GM21381 (cell line): ENCODE measurements around the gene RINL.
"Not testable (repeated sequence)": the region's sequence is repeated elsewhere in the genome, so short reads cannot be mapped to it uniquely, and the experiment has no call there.

Source experiments
- ATAC-seq: cut with Tn5 transposase; IDR thresholded peaks from one replicate; pipeline ENCODE4 v1.9.1; 2021; ENCODE audit warnings: mild to moderate bottlenecking, moderate library complexity; ENCODE audit not compliant: unreplicated experiment

The RINL gene

DNA sequence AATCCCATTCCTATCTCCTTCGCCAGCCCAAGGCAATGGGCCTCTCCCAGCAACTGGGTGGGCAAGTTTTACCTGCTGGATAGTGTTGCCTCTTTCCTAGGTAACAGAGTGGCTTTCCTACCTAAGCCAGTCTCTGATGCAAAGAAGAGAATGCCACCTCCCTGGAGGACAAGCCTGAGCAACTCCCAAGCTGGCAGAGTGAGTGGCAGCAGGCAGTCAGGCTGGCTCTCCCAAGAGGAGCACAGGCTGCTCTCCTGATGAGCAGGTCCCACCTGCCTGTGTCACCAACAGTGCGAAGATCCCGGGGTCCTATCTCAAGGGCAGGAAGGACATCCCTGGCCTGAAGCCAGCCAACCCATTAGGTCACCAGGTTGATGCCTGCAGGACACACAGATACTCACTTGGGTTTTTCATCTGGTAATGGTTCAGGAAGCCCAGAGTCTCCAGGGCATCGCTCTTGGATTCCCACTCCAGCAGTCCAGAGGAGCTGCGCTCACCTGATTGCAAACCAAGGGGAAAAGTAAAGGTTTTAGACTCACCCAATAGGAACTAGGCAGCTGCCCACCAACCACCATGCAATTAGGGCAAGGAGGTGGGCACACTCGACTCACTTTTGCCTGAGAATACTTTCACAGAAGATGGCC, 41.0 kb downstream of the RINL start:
- no peak for ATAC-seq

DNA sequence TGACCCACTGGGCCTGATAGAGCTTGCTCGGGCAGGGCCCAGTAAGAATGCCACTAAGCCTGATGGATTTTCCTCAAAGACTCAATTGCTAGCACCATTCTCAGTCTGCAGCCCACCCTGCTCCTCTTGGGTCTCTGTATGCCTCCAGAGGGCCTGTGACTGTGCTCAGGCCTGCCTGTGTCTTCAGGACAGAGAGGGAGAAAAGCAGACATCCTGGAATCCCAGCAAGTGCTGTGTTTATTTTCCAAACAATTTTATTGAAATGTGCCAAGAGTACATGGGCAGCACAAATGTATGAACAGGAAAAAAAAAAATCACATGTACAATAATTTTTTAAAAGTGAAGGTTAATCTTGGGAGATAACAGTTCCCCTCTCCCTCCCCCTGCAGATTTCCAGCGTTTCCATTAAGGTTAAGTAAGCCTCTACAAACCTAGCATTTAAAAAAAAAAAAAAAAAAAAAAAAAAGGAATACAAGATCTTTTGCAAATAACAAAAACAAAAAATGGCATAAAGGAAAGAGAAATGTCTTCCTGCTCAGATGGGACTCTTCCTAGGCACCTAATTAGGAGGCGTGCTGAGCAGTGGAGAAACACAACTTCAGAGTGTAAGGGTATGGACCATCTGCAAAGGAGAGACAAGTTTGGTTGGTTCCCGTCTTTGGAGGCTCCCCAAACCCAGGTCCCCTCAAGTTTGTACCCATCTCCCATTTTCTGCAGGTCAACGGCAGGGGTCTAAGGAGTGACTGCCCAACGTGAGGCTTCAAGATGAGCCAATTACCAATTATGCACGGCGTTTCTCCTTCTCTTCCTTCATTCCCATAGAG, 41.7 kb downstream of the RINL start:
- ATAC-seq, result no peak

DNA sequence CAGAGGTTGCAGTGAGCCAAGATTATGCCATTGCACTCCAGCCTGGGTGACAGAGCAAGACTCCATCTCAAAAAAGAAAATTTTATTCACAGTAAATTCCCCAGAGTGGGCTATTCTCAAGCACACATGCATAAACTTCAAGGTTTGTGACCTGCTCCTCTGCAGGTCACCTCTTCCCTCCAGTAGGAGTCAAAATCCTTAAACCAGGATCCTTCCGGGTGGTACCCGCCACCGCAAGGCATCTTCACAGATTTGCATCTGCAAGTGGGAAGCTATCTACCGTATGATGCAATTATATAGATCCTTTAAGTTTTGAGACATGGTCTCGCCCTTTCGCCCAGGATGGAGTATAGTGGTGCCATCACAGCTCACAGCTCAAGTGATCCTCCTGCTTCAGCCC, 43.5 kb downstream of the RINL start:
- ATAC-seq, result no peak

DNA sequence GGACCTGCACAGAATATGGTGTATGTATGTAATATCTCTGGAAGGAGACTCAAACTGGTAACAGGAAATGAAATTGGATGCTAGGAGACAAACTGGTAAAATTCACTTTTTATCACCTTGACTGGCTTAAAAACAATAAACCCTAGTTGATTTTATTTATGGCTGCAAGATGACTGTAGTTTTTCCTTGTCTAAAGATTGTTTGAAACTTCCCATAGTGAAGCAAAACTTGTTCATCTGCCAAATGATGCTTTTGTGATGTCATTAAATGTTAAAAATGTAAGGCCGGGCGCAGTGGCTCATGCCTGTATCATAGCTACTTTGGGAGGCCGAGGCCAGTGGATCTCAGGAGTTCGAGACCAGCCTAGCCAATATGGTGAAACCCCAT, 44.0 kb downstream of the RINL start:
- no peak for ATAC-seq

DNA sequence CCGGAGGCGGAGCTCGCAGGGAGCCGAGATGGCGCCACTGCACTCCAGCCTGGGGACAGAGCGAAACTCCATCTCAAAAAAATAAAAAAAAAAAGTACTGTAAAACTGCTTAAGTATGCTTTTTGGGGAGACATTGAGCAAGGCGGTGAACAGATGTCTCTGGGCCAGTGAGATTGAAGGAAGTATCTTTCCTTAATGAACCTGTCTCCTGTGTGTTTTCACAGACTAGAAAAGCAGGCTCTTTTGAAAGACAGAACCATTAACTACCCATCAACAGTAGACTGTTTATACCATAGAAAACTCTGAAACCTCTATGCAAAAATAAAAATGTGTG, 45.0 kb downstream of the RINL start:
- ATAC-seq, result no peak

DNA sequence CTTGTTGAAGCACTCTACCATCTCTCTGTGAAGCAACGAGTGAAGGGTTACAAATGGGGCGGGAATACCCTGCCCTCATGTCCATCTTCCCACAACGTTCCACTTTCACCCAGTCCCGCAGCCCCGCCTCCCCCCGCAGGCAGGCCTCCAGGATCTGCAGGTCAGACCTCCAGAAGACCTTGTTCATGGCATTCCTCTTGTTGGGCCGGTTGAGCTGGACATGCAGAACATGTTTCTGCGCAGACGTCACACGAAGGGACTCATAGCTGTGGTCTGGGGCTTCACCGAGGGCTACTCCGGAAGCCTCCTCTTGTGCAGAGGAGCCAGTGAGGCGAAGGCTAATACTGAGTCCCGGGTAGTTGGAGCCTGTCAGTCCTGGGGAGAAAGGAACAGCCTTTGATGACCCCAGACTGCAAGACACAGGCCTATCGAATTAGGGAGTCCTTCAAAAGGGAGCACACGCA, 46.9 kb downstream of the RINL start:
- peak; percentile 43 for ATAC-seq

DNA sequence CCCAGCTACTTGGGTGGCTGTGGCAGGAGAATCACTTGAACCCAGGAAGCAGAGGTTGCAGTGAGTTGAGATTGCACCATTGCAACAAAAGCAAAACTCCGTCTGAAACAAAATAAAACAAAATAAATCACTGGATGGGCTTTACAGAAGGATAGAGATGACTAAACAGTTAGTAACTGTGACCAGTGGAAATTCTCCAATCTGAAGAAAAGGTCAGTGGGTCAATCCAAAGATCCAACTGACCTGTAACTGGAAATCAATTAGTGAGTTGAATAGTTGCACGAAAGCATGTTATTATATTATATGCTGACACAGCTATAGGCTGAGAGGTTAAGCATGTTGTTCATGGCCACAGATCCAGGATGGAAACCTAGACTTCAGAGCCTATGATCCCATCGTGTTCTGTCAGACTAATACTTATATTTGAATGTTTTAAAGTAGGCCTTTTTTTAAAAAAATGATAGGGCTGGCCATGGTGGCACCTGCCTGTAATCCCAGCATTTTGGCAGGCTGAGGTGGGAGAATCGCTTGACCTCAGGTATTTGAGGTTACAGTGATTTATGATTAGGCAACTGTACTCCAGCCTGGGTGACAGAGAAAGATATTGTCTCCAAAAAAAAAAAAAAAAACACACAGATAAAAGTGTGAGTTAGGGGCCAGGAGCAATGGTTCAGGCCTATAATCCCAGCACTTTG, 47.9 kb downstream of the RINL start:
- ATAC-seq, result no peak

DNA sequence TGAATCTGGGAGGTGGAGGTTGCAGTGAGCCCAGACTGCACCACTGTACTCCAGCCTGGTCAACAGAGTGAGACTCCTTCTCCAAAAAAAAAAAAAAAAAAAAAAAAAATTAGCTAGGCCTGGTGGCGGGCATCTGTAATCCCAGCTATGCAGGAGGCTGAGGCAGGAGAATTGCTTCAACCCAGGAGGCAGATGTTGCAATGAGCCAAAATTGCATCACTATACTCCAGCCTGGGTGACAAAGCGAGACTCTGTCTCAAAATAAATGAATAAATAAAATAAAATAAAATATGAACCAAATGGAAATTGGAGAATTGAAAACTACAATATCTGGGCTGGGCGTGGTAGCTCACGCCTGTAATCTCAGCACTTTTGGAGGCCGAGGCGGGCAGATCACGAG, 48.9 kb downstream of the RINL start:
- not testable (repeated sequence) for ATAC-seq

DNA sequence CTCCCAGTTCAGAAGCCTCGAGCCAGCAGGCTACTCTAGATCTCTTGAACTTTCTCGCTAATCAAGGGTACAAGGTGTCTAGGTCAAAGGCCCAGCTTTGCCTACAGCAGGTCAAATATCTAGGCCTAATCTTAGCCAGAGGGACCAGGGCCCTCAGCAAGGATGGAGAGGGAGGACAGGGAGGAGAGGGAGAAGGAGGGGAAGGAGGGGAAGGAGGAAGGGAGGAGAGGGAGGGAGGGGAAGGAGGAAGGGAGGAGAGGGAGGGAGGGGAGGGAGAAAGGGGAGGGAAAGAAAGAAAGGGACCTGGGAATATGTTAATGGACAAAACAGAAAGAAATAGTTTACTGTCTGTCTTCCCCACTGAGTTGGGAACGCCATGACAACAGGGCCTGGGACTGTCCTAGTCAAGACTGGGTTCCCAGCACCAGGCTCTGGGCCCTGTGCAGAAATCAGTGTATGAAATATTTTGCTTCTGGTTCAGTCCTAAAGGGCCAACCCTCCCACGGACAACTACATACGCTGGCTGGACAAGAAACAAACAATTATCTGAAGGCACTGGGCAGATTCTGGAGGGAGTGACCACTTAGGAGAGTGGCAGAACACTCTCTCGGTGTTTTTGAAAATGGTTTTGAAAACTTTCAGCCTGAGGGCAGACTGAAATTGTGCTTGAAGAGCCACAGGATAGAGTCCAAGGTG, 51.1 kb downstream of the RINL start:
- ATAC-seq, result no peak

DNA sequence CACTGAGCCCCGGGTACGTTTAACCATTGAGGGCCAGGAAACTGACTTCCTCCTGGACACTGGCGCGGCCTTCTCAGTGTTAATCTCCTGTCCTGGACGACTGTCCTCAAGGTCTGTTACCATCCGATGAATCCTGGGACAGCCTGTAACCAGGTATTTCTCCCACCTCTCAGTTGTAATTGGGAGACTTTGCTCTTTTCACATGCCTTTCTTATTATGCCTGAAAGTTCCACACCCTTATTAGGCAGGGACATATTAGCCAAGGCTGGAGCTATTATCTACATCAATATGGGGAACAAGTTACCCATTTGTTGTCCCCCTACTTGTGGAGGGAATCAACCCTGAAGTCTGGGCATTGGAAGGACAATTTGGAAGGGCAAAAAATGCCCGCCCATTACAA, 52.1 kb downstream of the RINL start:
- not testable (repeated sequence) for ATAC-seq

DNA sequence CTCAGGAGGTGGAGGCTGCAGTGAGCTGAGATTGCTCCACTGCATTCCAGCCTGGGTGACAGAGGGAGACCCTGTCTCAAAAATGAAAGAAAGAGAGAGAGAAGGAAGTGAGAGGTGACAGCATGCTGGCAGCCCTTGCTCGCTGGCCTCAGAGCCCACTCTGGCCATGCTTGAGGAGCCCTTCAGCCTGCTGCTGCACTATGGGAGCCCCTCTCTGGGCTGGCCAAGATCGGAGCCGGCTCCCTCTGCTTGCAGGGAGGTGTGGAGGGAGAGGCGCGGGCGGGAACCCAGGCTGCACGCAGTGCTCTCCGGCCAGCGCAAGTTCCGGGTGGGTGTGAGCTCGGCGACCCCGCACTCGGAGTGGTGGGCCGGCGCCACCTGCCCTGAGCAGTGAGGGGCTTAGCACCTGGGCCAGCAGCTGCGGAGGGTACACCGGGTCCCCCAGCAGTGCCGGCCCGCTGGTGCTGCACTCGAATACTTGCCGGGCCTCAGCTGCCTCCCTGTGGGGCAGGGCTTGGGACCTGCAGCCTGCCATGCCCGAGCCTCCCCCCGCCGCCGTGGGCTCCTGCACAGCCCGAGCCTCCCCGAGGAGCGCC, 56.7 kb downstream of the RINL start:
- not testable (repeated sequence) for ATAC-seq

DNA sequence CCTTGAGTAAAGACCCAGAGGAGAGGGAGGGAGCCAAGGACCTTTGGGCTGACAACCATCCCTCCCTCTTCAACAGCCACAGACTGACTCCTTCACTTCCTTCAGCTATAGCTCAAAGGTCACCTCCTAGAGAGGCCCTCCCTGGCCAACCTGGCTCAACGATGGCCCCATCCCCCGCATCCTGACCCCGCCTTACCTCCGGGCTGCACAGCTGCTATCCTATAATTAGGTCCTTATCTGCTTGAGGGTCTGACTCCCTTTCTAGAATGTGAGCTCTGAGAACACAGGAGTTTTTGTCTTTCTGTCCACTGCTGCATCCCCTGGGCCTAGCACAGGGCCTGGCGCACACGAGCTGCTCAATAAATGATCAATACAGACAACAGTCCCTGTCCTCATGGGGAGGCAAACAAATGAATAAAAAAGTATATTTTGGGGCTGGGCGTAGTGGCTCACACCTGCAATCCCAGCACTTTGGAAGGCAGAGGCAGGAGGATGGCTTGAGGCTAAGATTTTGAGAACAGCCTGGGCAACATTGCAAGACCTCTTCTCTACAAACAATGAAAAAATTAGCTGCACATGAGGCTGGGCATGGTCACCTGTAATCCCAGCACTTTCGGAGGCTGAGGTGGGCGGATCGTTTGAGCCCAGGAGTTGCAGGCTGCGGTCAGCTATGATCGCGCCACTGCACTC, 58.7 kb downstream of the RINL start:
- no peak for ATAC-seq
